IMR-90 (cell line): ENCODE measurements around the gene WNT4.

Experiments
- CTCF ChIP-seq: conservative IDR thresholded peaks from 2 replicates; pipeline ENCODE4 v1.5.1; 2012; ENCODE audit warnings: mild to moderate bottlenecking, low read depth, low read length, improper control_type of control experiment
- MAZ ChIP-seq: IDR thresholded peaks from 2 replicates; pipeline ENCODE4 v1.6.1; 2012; ENCODE audit warnings: low read depth, mild to moderate bottlenecking, low read length, improper control_type of control experiment, moderate library complexity, borderline replicate concordance

- TF ChIP-seq CTCF (no peak), MAZ (no peak)
Measured at GRCh38 chr1:22133247-22133930, 9.5 kb downstream of the WNT4 start.
